OCI-LY3 (cell line): Measurements from ENCODE around the gene SLAIN1.

Source experiments
- EZH2phosphoT487 ChIP-seq: fragments of 200-600 bp; shearing (Covaris generic); IDR thresholded peaks from 2 replicates; pipeline ENCODE4 v1.6.1; 2018; ENCODE audit warnings: antibody characterized with exemption, mixed run types, low read depth
- TF ChIP-seq, protein P1 (sequence below): fragments of 200-600, 300-600 bp; sonication (generic); IDR thresholded peaks from 2 replicates; pipeline ENCODE4 v1.5.1; 2014; ENCODE audit warnings: antibody characterized with exemption, low read length, low read depth

DNA sequence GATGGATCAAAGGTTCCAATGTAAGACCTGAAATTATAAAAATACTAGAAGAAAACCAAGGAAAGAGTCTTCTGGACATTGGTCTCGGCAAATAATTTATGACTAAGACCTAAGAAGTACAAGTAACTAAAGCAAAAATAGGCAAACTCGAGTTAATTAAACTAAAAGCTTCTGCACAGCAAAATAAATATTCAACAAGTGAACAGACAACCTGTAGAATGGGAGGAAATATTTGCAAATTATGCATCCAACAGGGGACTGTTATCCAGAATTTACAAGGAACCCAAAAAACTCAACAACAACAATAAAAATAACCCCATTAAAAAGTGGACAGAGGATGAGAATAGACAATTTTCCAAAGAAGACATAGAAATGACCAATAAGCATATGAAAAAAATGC lies 9.7 kb upstream of the SLAIN1 start:
- TF ChIP-seq, protein P1, sequence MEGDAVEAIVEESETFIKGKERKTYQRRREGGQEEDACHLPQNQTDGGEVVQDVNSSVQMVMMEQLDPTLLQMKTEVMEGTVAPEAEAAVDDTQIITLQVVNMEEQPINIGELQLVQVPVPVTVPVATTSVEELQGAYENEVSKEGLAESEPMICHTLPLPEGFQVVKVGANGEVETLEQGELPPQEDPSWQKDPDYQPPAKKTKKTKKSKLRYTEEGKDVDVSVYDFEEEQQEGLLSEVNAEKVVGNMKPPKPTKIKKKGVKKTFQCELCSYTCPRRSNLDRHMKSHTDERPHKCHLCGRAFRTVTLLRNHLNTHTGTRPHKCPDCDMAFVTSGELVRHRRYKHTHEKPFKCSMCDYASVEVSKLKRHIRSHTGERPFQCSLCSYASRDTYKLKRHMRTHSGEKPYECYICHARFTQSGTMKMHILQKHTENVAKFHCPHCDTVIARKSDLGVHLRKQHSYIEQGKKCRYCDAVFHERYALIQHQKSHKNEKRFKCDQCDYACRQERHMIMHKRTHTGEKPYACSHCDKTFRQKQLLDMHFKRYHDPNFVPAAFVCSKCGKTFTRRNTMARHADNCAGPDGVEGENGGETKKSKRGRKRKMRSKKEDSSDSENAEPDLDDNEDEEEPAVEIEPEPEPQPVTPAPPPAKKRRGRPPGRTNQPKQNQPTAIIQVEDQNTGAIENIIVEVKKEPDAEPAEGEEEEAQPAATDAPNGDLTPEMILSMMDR = no peak
- TF ChIP-seq EZH2phosphoT487 = no peak
